Epithelial cell of esophagus (primary cell): ENCODE measurements around the gene OXNAD1.

ENCODE experiments used
- DNase-seq: peaks from one replicate; pipeline ENCODE4 v3.0.0; 2010; ENCODE audit warnings: low read depth
- H3K4me3 ChIP-seq: 2 replicates; pipeline ENCODE4 v1.5.1; 2011; ENCODE audit warnings: mild to moderate bottlenecking, low read length, control low read depth
- CTCF ChIP-seq: IDR thresholded peaks from 2 replicates; pipeline ENCODE4 v1.5.1; 2011; ENCODE audit warnings: low read depth, mild to moderate bottlenecking, low read length, control low read depth, inconsistent platforms; ENCODE audit not compliant: insufficient read depth; ENCODE audit errors: missing control alignments

The OXNAD1 gene

GRCh38 chr3:16286161-16286560 is 21.1 kb downstream of the OXNAD1 start:
- peak; percentile 31 for DNase-seq
- H3K4me3 ChIP-seq: no peak overlapping the region

GRCh38 chr3:16286751-16287543 is 21.9 kb downstream of the OXNAD1 start:
- no peak for DNase-seq
- TF ChIP-seq CTCF: no peak
- no peak overlapping the region for H3K4me3 ChIP-seq

More at GRCh38 chr3:16286161-16286560, 21.1 kb downstream of the OXNAD1 start:
- TF ChIP-seq CTCF: no peak

GRCh38 chr3:16288664-16289063 is 23.7 kb downstream of the OXNAD1 start:
- DNase-seq: no peak
- TF ChIP-seq CTCF: no peak
- H3K4me3 ChIP-seq: no peak overlapping the region

GRCh38 chr3:16289144-16289889 is 24.3 kb downstream of the OXNAD1 start:
- no peak for TF ChIP-seq CTCF
- DNase-seq: no peak
- no peak overlapping the region for H3K4me3 ChIP-seq

- H3K4me3 ChIP-seq: no peak overlapping the region
- peak; percentile 62 for DNase-seq
- TF ChIP-seq CTCF: peak; percentile 92
Observed at GRCh38 chr3:16290007-16290826, 25.2 kb downstream of the OXNAD1 start.

GRCh38 chr3:16290827-16291196 is 25.8 kb downstream of the OXNAD1 start:
- H3K4me3 ChIP-seq: no peak overlapping the region
- TF ChIP-seq CTCF: no peak
- no peak for DNase-seq
